CD4-positive, alpha-beta T cell (primary cell): ENCODE data around the gene TCN2. TPM values are rescaled to one million over a fixed set of nuclear protein-coding genes. Genes with fewer than 3 reads are reported as not detected.

ENCODE experiments used
- ATAC-seq: fragments of 200-7000 bp; cut with Tn5 transposase; one replicate; pipeline ENCODE4 v1.10.0; 2022; ENCODE audit warnings: mild to moderate bottlenecking; ENCODE audit not compliant: poor library complexity
- CTCF ChIA-PET: fragments of 350-600 bp; sonication (Branson Sonifier 250); formaldehyde crosslinking; loops from one replicate; lab custom pipeline; 2021; ENCODE audit warnings: antibody characterized with exemption, inconsistent platforms; lab: Charles Lee
- POLR2A ChIA-PET: fragments of 350-600 bp; sonication (Branson Sonifier 250); formaldehyde crosslinking; loops from one replicate; lab custom pipeline; 2021; ENCODE audit warnings: antibody characterized with exemption, inconsistent platforms; lab: Charles Lee
- DNase-seq, 14 experiments: peaks; one replicate each; pipeline ENCODE4 v3.0.0-alpha.2; 2013 to 2020; ENCODE audit warnings: mixed read lengths in 2 of 14
- H3K27ac ChIP-seq, 2 donors: one replicate each; pipeline versions ENCODE4 v1.5.1 to v1.7.0; 2013; ENCODE audit warnings: low read length in 2 of 2, low read depth in 1 of 2, mild to moderate bottlenecking in 1 of 2
- H3K27me3 ChIP-seq, 2 experiments: 1 replicate in 1 of 2; 2 replicates in 1 of 2; pipeline versions ENCODE4 v1.6.1 to v1.7.0; 2013; ENCODE audit warnings: low read length in 2 of 2, control low read depth in 1 of 2, mild to moderate bottlenecking in 1 of 2, moderate library complexity in 1 of 2; ENCODE audit not compliant: insufficient read depth in 2 of 2, control insufficient read depth in 1 of 2
- H3K36me3 ChIP-seq: one replicate; pipeline ENCODE4 v1.6.1; 2013; ENCODE audit warnings: low read length, control low read depth; ENCODE audit not compliant: insufficient read depth
- H3K4me1 ChIP-seq: one replicate; pipeline ENCODE4 v1.6.1; 2013; ENCODE audit warnings: low read length, control low read depth; ENCODE audit not compliant: insufficient read depth
- H3K4me3 ChIP-seq: one replicate; pipeline ENCODE4 v1.5.1; 2013; ENCODE audit warnings: mild to moderate bottlenecking, low read length, moderate library complexity
- H3K9me3 ChIP-seq, 2 experiments: 1 replicate in 1 of 2; 2 replicates in 1 of 2; pipeline versions ENCODE4 v1.6.1 to v1.7.0; 2013; ENCODE audit warnings: low read length in 2 of 2, mild to moderate bottlenecking in 2 of 2, control low read depth in 1 of 2, moderate library complexity in 1 of 2; ENCODE audit not compliant: control insufficient read depth in 1 of 2, insufficient read depth in 1 of 2
- H3K27ac Mint-ChIP-seq: one replicate; pipeline ENCODE4 v1.8.0; 2020; ENCODE audit warnings: mixed read lengths
- H3K27me3 Mint-ChIP-seq: one replicate; pipeline ENCODE4 v1.8.0; 2021; ENCODE audit warnings: mixed read lengths
- H3K36me3 Mint-ChIP-seq: one replicate; pipeline ENCODE4 v1.8.0; 2021; ENCODE audit warnings: low read depth, mixed read lengths
- H3K4me1 Mint-ChIP-seq: one replicate; pipeline ENCODE4 v1.8.0; 2021; ENCODE audit warnings: low read depth, mixed read lengths
- H3K4me3 Mint-ChIP-seq: one replicate; pipeline ENCODE4 v1.8.0; 2020; ENCODE audit warnings: mild to moderate bottlenecking, mixed read lengths
- H3K9me3 Mint-ChIP-seq: one replicate; pipeline ENCODE4 v1.8.0; 2020; ENCODE audit warnings: mixed read lengths
- CTCF ChIP-seq: fragments of 200-600 bp; IDR thresholded peaks from one replicate; pipeline ENCODE4 v1.8.0; 2022; ENCODE audit warnings: antibody characterized with exemption, mild to moderate bottlenecking
- intact Hi-C, 2 experiments: fragments of 100-400 bp; cut with DNase I in 1 of 2; cut with micrococcal nuclease in 1 of 2; formaldehyde crosslinking; loops; one replicate each; pipeline versions ENCODE4 v1.15.1 to v1.9.0; 2023 to 2025; cut with DNase I, micrococcal nuclease
- total RNA-seq, 174 experiments: library from RNA in 2 of 174; stranded (reverse) in 2 of 174; gene quantifications; one replicate each; pipeline ENCODE4 v1.2.3 and lab custom pipeline; 2021 to 2026

The TCN2 gene
- total RNA-seq, 2 experiments from 2014 or later: 0.52 to 0.53 TPM

- Mint-ChIP-seq H3K4me1 (no peaks in the 10 kb centered on the region), H3K9me3 (no peaks in the 10 kb centered on the region), H3K36me3 (peaks cover 97% of the 10 kb centered on the region), H3K27ac (no peak overlapping the region), H3K27me3 (no peaks in the 10 kb centered on the region), H3K4me3 (no peak overlapping the region)
- ATAC-seq (no peak), DNase-seq (no peak)
- intact Hi-C loops: no loop called here
- H3K27ac ChIP-seq: no peak overlapping the region
- TF ChIP-seq CTCF: no peak
- H3K9me3 ChIP-seq: peaks cover 0 to 16% of the 10 kb centered on the region in 2 experiments
- H3K4me3 ChIP-seq: no peak overlapping the region
- CTCF ChIA-PET: no interaction called here
- peaks cover 98% of the 10 kb centered on the region for H3K36me3 ChIP-seq
- no peaks in the 10 kb centered on the region for H3K4me1 ChIP-seq
- no peaks in the 10 kb centered on the region for H3K27me3 ChIP-seq
- POLR2A ChIA-PET: no interaction called here
These were observed 22.5 kb upstream of the TCN2 start for GRCh38 chr22:30584441-30584840.

GRCh38 chr22:30586414-30586813, 20.6 kb upstream of the TCN2 start:
- ChIA-PET POLR2A (no interaction called here), CTCF (interaction anchor here (1.2 kb wide), 1 partner anchor 18 kb away, joined by 3 read pairs; no protein-coding TSS in a partner anchor)
- H3K27me3 Mint-ChIP-seq: no peaks in the 10 kb centered on the region
- Histone ChIP-seq H3K4me3 (no peak overlapping the region), H3K9me3 (no peaks in the 10 kb centered on the region), H3K27ac (no peak overlapping the region), H3K27me3 (no peaks in the 10 kb centered on the region), H3K36me3 (peaks cover 82% of the 10 kb centered on the region), H3K4me1 (peaks cover 9% of the 10 kb centered on the region)
- no peak overlapping the region for H3K4me3 Mint-ChIP-seq
- intact Hi-C loops: no loop called here
- no peaks in the 10 kb centered on the region for H3K4me1 Mint-ChIP-seq
- TF ChIP-seq CTCF: no peak
- ATAC-seq: no peak
- H3K36me3 Mint-ChIP-seq: peaks cover 90% of the 10 kb centered on the region
- DNase-seq: no peak
- H3K9me3 Mint-ChIP-seq: no peaks in the 10 kb centered on the region
- H3K27ac Mint-ChIP-seq: no peak overlapping the region

GRCh38 chr22:30591191-30591587, 15.8 kb upstream of the TCN2 start:
- POLR2A ChIA-PET: interaction anchor here (0.6 to 1.8 kb wide), 6 partner anchors 16 to 1294 kb away, joined by 3 to 9 read pairs (median 4); partner anchors contain the start of genes MORC2, PIK3IP1, SLC35E4 and TUG1
- intact Hi-C loops: loop anchor here in 1 of 2 experiments (1.0 to 10.0 kb wide), 7 partner anchors 76 to 1354 kb away; partner anchors contain the start of genes DEPDC5, DUSP18, EIF4ENIF1 and MORC2
- no peak for TF ChIP-seq CTCF
- CTCF ChIA-PET: no interaction called here
- Mint-ChIP-seq H3K27me3 (no peaks in the 10 kb centered on the region), H3K27ac (no peak overlapping the region), H3K36me3 (peaks cover 42% of the 10 kb centered on the region), H3K4me3 (no peak overlapping the region), H3K9me3 (no peaks in the 10 kb centered on the region), H3K4me1 (no peaks in the 10 kb centered on the region)
- ATAC-seq: no peak
- Histone ChIP-seq H3K9me3 (no peaks in the 10 kb centered on the region), H3K27me3 (no peaks in the 10 kb centered on the region), H3K36me3 (peaks cover 35% of the 10 kb centered on the region), H3K4me3 (peak overlapping the region; percentile 96), H3K4me1 (peaks cover 16% of the 10 kb centered on the region), H3K27ac (peak overlapping the region; percentile 85 to 97)
- DNase-seq: peak in 1 of 14 experiments; percentile 3
